ENCODE measurements around the gene TAF11L12. TPM values are rescaled to one million over a fixed set of nuclear protein-coding genes. Genes with fewer than 3 reads are reported as not detected.
"Not testable (repeated sequence)": the region's sequence is repeated elsewhere in the genome, so short reads cannot be mapped to it uniquely, and the experiment has no call there.

Gene TAF11L12
- total and polyA plus RNA-seq, 9 donors = not detected

DNA sequence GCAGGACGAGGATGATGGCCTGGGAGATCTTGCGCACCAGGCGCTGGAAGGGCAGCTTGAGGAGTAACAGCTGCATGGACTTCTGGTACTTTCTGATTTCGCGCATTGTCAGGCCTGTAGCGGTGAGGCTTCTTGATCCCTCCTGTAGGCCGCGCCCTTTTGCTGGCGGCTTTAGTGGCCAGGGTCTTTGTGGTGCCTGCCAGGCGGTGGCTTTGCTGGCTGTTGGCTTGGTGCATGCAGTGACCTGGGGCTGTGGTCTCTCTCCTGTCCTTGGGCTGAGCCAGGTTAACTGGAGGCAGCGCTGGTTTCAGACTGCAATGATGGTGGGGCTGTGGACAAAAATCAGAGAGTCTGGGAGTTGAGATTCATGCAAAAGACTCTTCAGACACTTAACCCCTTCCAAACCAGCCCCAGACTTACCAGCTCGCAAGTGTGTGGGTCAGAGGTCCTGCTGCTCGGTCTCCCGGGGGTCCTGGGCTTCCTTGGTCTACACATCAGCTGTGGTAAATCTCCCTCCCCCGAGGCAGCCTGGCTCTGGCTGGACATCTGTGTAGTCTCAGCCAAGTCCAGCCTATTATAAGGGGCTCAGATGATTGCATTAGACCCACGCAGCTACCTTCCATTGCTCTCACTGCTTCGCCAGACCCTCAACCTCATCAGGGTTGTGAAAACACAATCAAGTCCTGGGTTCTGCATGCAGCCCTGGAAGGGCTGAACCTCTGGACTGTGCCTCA lies 4.8 kb downstream of the TAF11L12 start:
- intact Hi-C loops (cut with DNase I) = no loop called here
- H3K27ac ChIP-seq = no peak overlapping the region
- no peak overlapping the region for H3K4me3 ChIP-seq
- no peaks in the 10 kb centered on the region for H3K36me3 ChIP-seq
- H3K9me3 ChIP-seq = no peaks in the 10 kb centered on the region
- H3K27me3 ChIP-seq = no peaks in the 10 kb centered on the region
- no peaks in the 10 kb centered on the region for H3K4me1 ChIP-seq (ENCODE audit: insufficient read depth)
- DNase-seq = no peak
- WGBS, 3 donors = 85 to 95% (median 87%) methylated on average over 13 to 17 of the region's 17 CpGs
- TF ChIP-seq POLR2A (IDR thresholded peaks at IDR 0.05) = no peak
- no peak for TF ChIP-seq EP300 (IDR thresholded peaks at IDR 0.05)
- TF ChIP-seq CTCF (IDR thresholded peaks at IDR 0.05) = no peak

DNA sequence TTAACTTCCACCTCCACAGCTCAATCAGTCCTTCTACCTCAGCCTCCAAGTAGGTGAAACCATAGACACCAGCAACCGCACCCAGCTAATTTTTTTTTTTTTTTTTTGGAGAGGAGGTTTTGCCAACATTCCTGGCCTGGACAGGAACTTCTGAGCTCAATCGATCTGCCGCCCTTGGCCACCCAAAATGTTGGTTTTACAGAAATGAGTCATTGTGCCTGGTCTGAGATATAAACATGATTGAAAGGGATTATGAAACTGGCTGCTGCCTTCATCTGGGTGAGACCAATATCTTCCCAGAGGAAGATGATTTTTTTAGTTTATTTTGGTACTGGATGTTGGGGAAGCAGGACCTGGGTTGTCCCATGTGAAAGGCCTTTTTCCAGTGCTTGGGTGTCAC lies 9.2 kb downstream of the TAF11L12 start:
- H3K27ac ChIP-seq = no peak overlapping the region
- no peaks in the 10 kb centered on the region for H3K36me3 ChIP-seq
- intact Hi-C loops (cut with DNase I) = no loop called here
- H3K9me3 ChIP-seq = no peaks in the 10 kb centered on the region
- no peak for DNase-seq
- 71 to 86% (median 85%) methylated on average over 3 of the region's 3 CpGs for WGBS, 3 donors
- TF ChIP-seq EP300 (IDR thresholded peaks at IDR 0.05) (no peak), CTCF (IDR thresholded peaks at IDR 0.05) (no peak), POLR2A (IDR thresholded peaks at IDR 0.05) (no peak)
- H3K4me1 ChIP-seq (ENCODE audit: insufficient read depth) = no peaks in the 10 kb centered on the region
- no peak overlapping the region for H3K4me3 ChIP-seq
- H3K27me3 ChIP-seq = no peaks in the 10 kb centered on the region

GRCh38 chr5:17620627-17621026 lies 10.4 kb downstream of the TAF11L12 start:
- intact Hi-C loops (cut with DNase I) = no loop called here
- WGBS, 3 donors = 60 to 85% (median 85%) methylated on average over 1 to 17 of the region's 17 CpGs
- Histone ChIP-seq H3K4me1 (ENCODE audit: insufficient read depth) (no peaks in the 10 kb centered on the region), H3K36me3 (no peaks in the 10 kb centered on the region), H3K9me3 (no peaks in the 10 kb centered on the region), H3K27ac (no peak overlapping the region), H3K4me3 (no peak overlapping the region), H3K27me3 (no peaks in the 10 kb centered on the region)
- no peak for DNase-seq
- no peak for TF ChIP-seq CTCF (IDR thresholded peaks at IDR 0.05)
- TF ChIP-seq EP300 (IDR thresholded peaks at IDR 0.05) = no peak
- no peak for TF ChIP-seq POLR2A (IDR thresholded peaks at IDR 0.05)

DNA sequence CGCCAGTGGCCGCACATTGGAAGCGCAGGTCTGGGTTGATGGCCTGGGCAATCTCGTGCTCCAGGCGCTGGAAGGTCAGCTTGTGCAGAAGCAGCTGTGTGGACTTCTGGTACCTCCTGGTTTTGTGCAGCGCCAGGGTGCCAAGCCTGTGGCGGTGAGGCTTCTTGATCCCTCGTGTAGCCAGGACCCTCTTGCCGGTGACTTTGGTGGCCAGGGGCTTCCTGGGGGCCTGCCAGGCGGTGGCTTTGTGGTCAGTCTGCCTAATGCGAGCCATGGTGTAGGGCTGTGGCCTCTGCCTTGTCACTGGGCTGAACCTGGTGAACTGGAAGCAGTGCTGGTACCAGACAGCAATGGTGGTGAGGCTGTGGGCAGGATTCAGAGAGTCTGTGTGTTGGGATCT lies 15.5 kb downstream of the TAF11L12 start:
- no peak for DNase-seq
- TF ChIP-seq EP300 (IDR thresholded peaks at IDR 0.05) = no peak
- TF ChIP-seq CTCF (IDR thresholded peaks at IDR 0.05) = no peak
- no peak for TF ChIP-seq POLR2A (IDR thresholded peaks at IDR 0.05)
- WGBS, 3 donors = 90 to 94% methylated on average over 11 of the region's 11 CpGs; no CpG with 5 or more reads in 1 of the 3 donors
- intact Hi-C loops (cut with DNase I) = no loop called here
- H3K4me3 ChIP-seq = no peak overlapping the region
- no peaks in the 10 kb centered on the region for H3K9me3 ChIP-seq
- H3K4me1 ChIP-seq (ENCODE audit: insufficient read depth) = no peaks in the 10 kb centered on the region
- no peaks in the 10 kb centered on the region for H3K27me3 ChIP-seq
- no peaks in the 10 kb centered on the region for H3K36me3 ChIP-seq
- no peak overlapping the region for H3K27ac ChIP-seq

DNA sequence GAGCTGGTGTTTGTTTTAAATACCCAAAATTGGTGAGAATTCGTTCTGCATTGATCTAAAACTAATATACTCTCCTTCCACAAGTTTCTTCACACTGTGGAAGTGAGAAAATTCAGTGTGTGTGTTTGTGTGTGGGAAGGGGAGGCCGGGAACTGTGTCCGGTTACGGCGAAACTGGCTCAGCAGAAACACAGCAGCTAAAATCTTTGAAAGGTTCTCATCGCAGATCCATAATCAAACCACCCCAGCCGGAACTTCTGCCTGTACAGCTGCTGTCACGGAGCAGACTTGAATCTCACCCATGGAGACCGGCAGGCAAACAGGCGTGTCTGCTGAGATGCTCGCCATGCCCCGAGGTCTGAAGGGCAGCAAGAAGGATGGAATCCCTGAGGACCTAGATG lies 21.6 kb downstream of the TAF11L12 start, which contains the start of gene TAF11L13:
TSS of gene TAF11L13 (plus strand) at position 301 of the 400 bp plus-strand sequence.
- intact Hi-C loops (cut with DNase I); H3K4me1 ChIP-seq (ENCODE audit: insufficient read depth); H3K27me3 ChIP-seq; H3K4me3 ChIP-seq; H3K36me3 ChIP-seq; DNase-seq; H3K27ac ChIP-seq; H3K9me3 ChIP-seq: not testable (repeated sequence)
- 84 to 100% (median 88%) methylated on average over 4 to 11 of the region's 12 CpGs for WGBS, 3 donors

Data from ovary (tissue), 9 donors.